IMR-90 (cell line): ENCODE measurements around the gene TRIM71. TPM values are rescaled to one million over a fixed set of nuclear protein-coding genes. Genes with fewer than 3 reads are reported as not detected.

Experiments used
- ATAC-seq: fragments of 200-7000 bp; cut with Tn5 transposase; 2 replicates; pipeline ENCODE4 v1.9.1; 2020; ENCODE audit warnings: low read depth, mild to moderate bottlenecking, moderate library complexity
- BruUV-seq: library from RNA; stranded (reverse); fragments of 400-500 nt; replicated peaks from 2 replicates; lab custom pipeline; 2021; lab: Mats Ljungman, UMichigan
- CTCF ChIA-PET: fragments of 300-600 bp; formaldehyde crosslinking; extraction: SDS; loops from one replicate; lab custom pipeline; 2021; ENCODE audit warnings: antibody characterized with exemption; lab: Yijun Ruan, JAX
- POLR2A ChIA-PET: fragments of 300-600 bp; sonication (Branson Sonifier 250); formaldehyde crosslinking; loops from one replicate; lab custom pipeline; 2022; ENCODE audit warnings: antibody characterized with exemption; ENCODE audit not compliant: unreplicated experiment; lab: Charles Lee
- DNase-seq: peaks from one replicate; pipeline ENCODE4 v3.0.0; 2013
- H2AFZ ChIP-seq: replicated peaks from 2 replicates; pipeline ENCODE3; 2013; ENCODE audit warnings: low read length, mild to moderate bottlenecking; ENCODE audit not compliant: poor library complexity
- H2AK5ac ChIP-seq: 2 replicates; pipeline ENCODE4 v1.6.1; 2013; ENCODE audit warnings: low read depth, low read length, inconsistent platforms
- H2AK9ac ChIP-seq: replicated peaks from 2 replicates; pipeline ENCODE3; 2013; ENCODE audit warnings: mild to moderate bottlenecking, low read depth, low read length, moderate library complexity; ENCODE audit not compliant: poor library complexity
- H2BK120ac ChIP-seq: 2 replicates; pipeline ENCODE4 v1.6.1; 2013; ENCODE audit warnings: low read depth, low read length, inconsistent platforms
- H2BK15ac ChIP-seq: 3 replicates; pipeline ENCODE4 v1.6.1; 2013; ENCODE audit warnings: low read depth, low read length, inconsistent platforms
- H2BK20ac ChIP-seq: 2 replicates; pipeline ENCODE4 v1.6.1; 2013; ENCODE audit warnings: low read depth, mild to moderate bottlenecking, inconsistent platforms, low read length, moderate library complexity
- H2BK5ac ChIP-seq: 2 replicates; pipeline ENCODE4 v1.6.1; 2013; ENCODE audit warnings: mild to moderate bottlenecking, low read depth, low read length, inconsistent platforms; ENCODE audit not compliant: poor library complexity, severe bottlenecking
- H3K14ac ChIP-seq: replicated peaks from 2 replicates; pipeline ENCODE4 v1.6.1; 2013; ENCODE audit warnings: low read depth, low read length, inconsistent platforms
- H3K18ac ChIP-seq: 2 replicates; pipeline ENCODE4 v1.6.1; 2013; ENCODE audit warnings: low read depth, low read length, control low read depth
- H3K23ac ChIP-seq: 2 replicates; pipeline ENCODE4 v1.6.1; 2013; ENCODE audit warnings: low read depth, low read length, inconsistent platforms
- H3K27ac ChIP-seq: 2 replicates; pipeline ENCODE4 v1.5.1; 2013; ENCODE audit warnings: mild to moderate bottlenecking, control low read depth, low read length; ENCODE audit not compliant: insufficient read depth
- H3K27me3 ChIP-seq: 2 replicates; pipeline ENCODE4 v1.6.1; 2013; ENCODE audit warnings: low read length; ENCODE audit not compliant: control insufficient read depth, insufficient read depth
- H3K36me3 ChIP-seq: 2 replicates; pipeline ENCODE4 v1.6.1; 2013; ENCODE audit warnings: low read length, mixed read lengths; ENCODE audit not compliant: control insufficient read depth, insufficient read depth
- H3K4ac ChIP-seq: 2 replicates; pipeline ENCODE4 v1.6.1; 2013; ENCODE audit warnings: low read depth, low read length, inconsistent platforms
- H3K4me1 ChIP-seq: 2 replicates; pipeline ENCODE4 v1.6.1; 2013; ENCODE audit warnings: low read length, mixed read lengths; ENCODE audit not compliant: control insufficient read depth, insufficient read depth
- H3K4me2 ChIP-seq: 2 replicates; pipeline ENCODE4 v1.6.1; 2013; ENCODE audit warnings: low read depth, mild to moderate bottlenecking, control low read depth, low read length, moderate library complexity
- H3K4me3 ChIP-seq: 2 replicates; pipeline ENCODE4 v1.5.1; 2013; ENCODE audit warnings: low read depth, mild to moderate bottlenecking, control low read depth, low read length, moderate library complexity; ENCODE audit not compliant: insufficient read depth
- H3K56ac ChIP-seq: 2 replicates; pipeline ENCODE4 v1.6.1; 2013; ENCODE audit warnings: low read length, inconsistent platforms; ENCODE audit not compliant: insufficient read depth; ENCODE audit errors: extremely low read depth
- H3K79me1 ChIP-seq, 2 experiments: 2 replicates each; pipeline ENCODE4 v1.6.1; 2013; ENCODE audit warnings: low read length in 2 of 2, inconsistent platforms in 1 of 2, low read depth in 1 of 2
- H3K9ac ChIP-seq: 2 replicates; pipeline ENCODE4 v1.6.1; 2013; ENCODE audit warnings: low read depth, low read length, control low read depth
- H3K9me1 ChIP-seq: 2 replicates; pipeline ENCODE4 v1.6.1; 2013; ENCODE audit warnings: low read length, inconsistent platforms; ENCODE audit not compliant: insufficient read depth
- H3K9me3 ChIP-seq: 2 replicates; pipeline ENCODE4 v1.6.1; 2013; ENCODE audit warnings: low read length; ENCODE audit not compliant: control insufficient read depth, insufficient read depth
- H4K20me1 ChIP-seq: 2 replicates; pipeline ENCODE4 v1.6.1; 2013; ENCODE audit warnings: low read length, inconsistent platforms; ENCODE audit not compliant: insufficient read depth
- H4K5ac ChIP-seq: 2 replicates; pipeline ENCODE4 v1.6.1; 2013; ENCODE audit warnings: mild to moderate bottlenecking, low read depth, low read length, control low read depth
- H4K8ac ChIP-seq, 2 experiments: 2 replicates each; pipeline ENCODE4 v1.6.1; 2013; ENCODE audit warnings: low read depth in 2 of 2, low read length in 2 of 2, control low read depth in 1 of 2, inconsistent platforms in 1 of 2
- H4K91ac ChIP-seq: 2 replicates; pipeline ENCODE4 v1.6.1; 2013; ENCODE audit warnings: low read depth, low read length, inconsistent platforms; ENCODE audit not compliant: insufficient read depth
- MAFK ChIP-seq: IDR thresholded peaks from 2 replicates; pipeline ENCODE4 v1.6.1; 2012; ENCODE audit warnings: low read depth, low read length, improper control_type of control experiment
- RAD21 ChIP-seq: IDR thresholded peaks from 2 replicates; pipeline ENCODE4 v1.6.1; 2012; ENCODE audit warnings: low read length, improper control_type of control experiment
- SMC3 ChIP-seq: fragments of 150-350 bp; IDR thresholded peaks from 2 replicates; pipeline ENCODE4 v1.6.1; 2016; ENCODE audit warnings: low read depth, mild to moderate bottlenecking, antibody characterized with exemption, low read length, moderate library complexity
- WGBS, 2 experiments: methylation state at CpG; one replicate each; pipeline versions ENCODE4 v1.1.5 to v1.1.7; 2013; ENCODE audit warnings: missing lambda C conversion rate in 2 of 2; ENCODE audit not compliant: insufficient read length in 1 of 2; ENCODE audit errors: extremely low coverage in 2 of 2; 5-methylcytosine and 5-hydroxymethylcytosine counted together
- dilution Hi-C: fragments of 300-500 bp; cut with HindIII; formaldehyde crosslinking; loops from one replicate; pipeline ENCODE4 v1.14.3; 2018; ENCODE audit warnings: low sequenced_read_pairs; ENCODE audit not compliant: unreplicated experiment
- in situ Hi-C: fragments of 300-500 bp; cut with MboI; formaldehyde crosslinking; loops from 3 replicates; pipeline ENCODE4 v1.14.3; 2019; ENCODE audit warnings: low sequenced_read_pairs, inconsistent platforms, mixed read lengths
- intact Hi-C: fragments of 100-400 bp; cut with micrococcal nuclease; formaldehyde crosslinking; loops from 2 replicates; pipeline ENCODE4 v1.10.0; 2022
- polyA plus RNA-seq, 3 experiments: library from polyadenylated mRNA; depleted of rRNA; stranded (reverse); fragments of >200 nt; gene quantifications; 2 replicates each; pipeline ENCODE4 v1.2.3, GENCODE V29; 2012; ENCODE audit warnings: low replicate concordance in 1 of 3
- total RNA-seq: library from RNA; depleted of rRNA; stranded (reverse); fragments of >200 nt; gene quantifications from 2 replicates; pipeline ENCODE4 v1.2.3, GENCODE V29; 2012

TRIM71 gene
- total and polyA plus RNA-seq, 2 of the 4 experiments (the other 2 are of a cell fraction) = not detected

DNA sequence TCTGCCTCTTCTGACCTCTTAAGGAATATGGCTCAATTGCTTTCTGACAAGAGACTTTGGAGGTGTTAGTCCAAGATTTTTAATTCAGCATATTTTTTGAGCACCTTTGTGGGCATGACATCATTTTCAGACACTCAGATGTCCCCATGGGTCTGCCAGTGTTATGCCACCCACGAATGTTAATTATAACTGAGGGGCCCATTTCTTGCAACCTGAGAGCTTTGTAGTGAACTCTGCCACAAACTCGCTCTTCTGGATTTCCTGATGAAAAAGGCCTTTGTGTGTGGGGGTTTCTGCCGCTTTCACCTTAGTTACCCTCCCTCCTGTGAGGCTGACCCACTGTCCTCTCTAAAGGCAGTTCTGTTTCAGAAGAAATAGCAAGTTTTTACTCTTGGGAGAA, 69.1 kb downstream of the TRIM71 start:
- H3K56ac ChIP-seq = no peak overlapping the region
- no peak overlapping the region for H3K4ac ChIP-seq
- H3K9me1 ChIP-seq = no peaks in the 10 kb centered on the region
- no peak overlapping the region for H3K4me3 ChIP-seq
- in situ Hi-C loops (no loop called here), intact Hi-C loops (no loop called here), dilution Hi-C loops (no loop called here)
- no peak overlapping the region for H3K14ac ChIP-seq
- H2BK5ac ChIP-seq = no peak overlapping the region
- no peaks in the 10 kb centered on the region for H3K9me3 ChIP-seq
- no peak overlapping the region for H2BK120ac ChIP-seq
- no peak overlapping the region for H2BK20ac ChIP-seq
- ATAC-seq (no peak), DNase-seq (no peak)
- H3K79me1 ChIP-seq = no peaks in the 10 kb centered on the region
- ChIA-PET CTCF (no interaction called here), POLR2A (no interaction called here)
- H3K4me2 ChIP-seq = no peak overlapping the region
- H3K27me3 ChIP-seq = peaks cover 23% of the 10 kb centered on the region
- no peak for TF ChIP-seq MAFK
- TF ChIP-seq RAD21 = no peak
- no peak for TF ChIP-seq SMC3
- no peak overlapping the region for H2AK9ac ChIP-seq
- no peak overlapping the region for H4K91ac ChIP-seq
- no peak overlapping the region for H3K18ac ChIP-seq
- no peak overlapping the region for H3K27ac ChIP-seq
- H2AFZ ChIP-seq = no peak overlapping the region
- BruUV-seq = no TSS peak
- no peaks in the 10 kb centered on the region for H3K4me1 ChIP-seq
- no peak overlapping the region for H2AK5ac ChIP-seq
- H3K36me3 ChIP-seq = no peaks in the 10 kb centered on the region
- H4K8ac ChIP-seq = no peak overlapping the region
- no peak overlapping the region for H2BK15ac ChIP-seq
- WGBS, 2 experiments = no CpG with 5 or more reads among the region's 3 CpGs
- H4K5ac ChIP-seq = no peak overlapping the region
- H3K9ac ChIP-seq = no peak overlapping the region
- no peaks in the 10 kb centered on the region for H4K20me1 ChIP-seq
- H3K23ac ChIP-seq = no peak overlapping the region
